GM23338 (cell line): ENCODE data around the gene IQCK. TPM values are rescaled to one million over a fixed set of nuclear protein-coding genes. Genes with fewer than 3 reads are reported as not detected.

Source experiments
- ATAC-seq: fragments of 200-7000 bp; cut with Tn5 transposase; 3 replicates; pipeline ENCODE4 v1.9.1; 2020
- DNase-seq: peaks from one replicate; pipeline ENCODE4 v3.0.0-alpha.2; 2015; ENCODE audit warnings: low spot score
- H2AFZ ChIP-seq: fragments of 200-600 bp; sonication (generic); 2 replicates; pipeline ENCODE4 v1.8.0; 2016; ENCODE audit warnings: antibody characterized with exemption, mild to moderate bottlenecking, moderate library complexity
- H3F3A ChIP-seq: fragments of 200-600 bp; sonication (generic); replicated peaks from 2 replicates; pipeline ENCODE4 v1.8.0; 2017; ENCODE audit warnings: antibody characterized with exemption, mixed run types, low read depth
- H3K27ac ChIP-seq: fragments of 200-600 bp; sonication (generic); 2 replicates; pipeline ENCODE4 v1.6.1; 2016; ENCODE audit warnings: low read depth
- H3K27me3 ChIP-seq: fragments of 200-600 bp; sonication (generic); 2 replicates; pipeline ENCODE4 v1.8.0; 2016; ENCODE audit warnings: mild to moderate bottlenecking, mixed run types, moderate library complexity; ENCODE audit not compliant: insufficient read depth
- H3K36me3 ChIP-seq: fragments of 200-600 bp; sonication (generic); 2 replicates; pipeline ENCODE4 v1.8.0; 2016; ENCODE audit warnings: mild to moderate bottlenecking; ENCODE audit not compliant: insufficient read depth
- H3K4me1 ChIP-seq: fragments of 200-600 bp; sonication (generic); 2 replicates; pipeline ENCODE4 v1.8.0; 2016; ENCODE audit warnings: mild to moderate bottlenecking, moderate library complexity; ENCODE audit not compliant: insufficient read depth
- H3K4me2 ChIP-seq: fragments of 200-600 bp; sonication (generic); 2 replicates; pipeline ENCODE4 v1.7.1; 2017; ENCODE audit warnings: mixed run types
- H3K4me3 ChIP-seq: fragments of 200-600 bp; sonication (generic); 2 replicates; pipeline ENCODE4 v1.6.1; 2016; ENCODE audit warnings: mixed run types
- H3K79me2 ChIP-seq: fragments of 200-600 bp; sonication (generic); replicated peaks from 2 replicates; pipeline ENCODE4 v1.8.0; 2017; ENCODE audit warnings: mild to moderate bottlenecking; ENCODE audit not compliant: insufficient read depth
- H3K9me2 ChIP-seq: fragments of 200-600 bp; sonication (generic); 2 replicates; pipeline ENCODE4 v1.8.0; 2017; ENCODE audit not compliant: insufficient read depth
- H4K20me1 ChIP-seq: fragments of 200-600 bp; sonication (generic); replicated peaks from 2 replicates; pipeline ENCODE4 v1.8.0; 2017; ENCODE audit warnings: mild to moderate bottlenecking; ENCODE audit not compliant: insufficient read depth
- H3K27ac Mint-ChIP-seq: 2 replicates; pipeline ENCODE4 v1.8.0; 2020; ENCODE audit warnings: inconsistent platforms, mild to moderate bottlenecking, moderate library complexity, mixed read lengths
- H3K27me3 Mint-ChIP-seq: 3 replicates; pipeline ENCODE4 v1.8.0; 2022; ENCODE audit warnings: low read depth, mild to moderate bottlenecking, moderate library complexity, mixed read lengths, inconsistent platforms; ENCODE audit not compliant: insufficient read depth, poor library complexity
- H3K36me3 Mint-ChIP-seq: 3 replicates; pipeline ENCODE4 v1.8.0; 2021; ENCODE audit warnings: low read depth, mild to moderate bottlenecking, inconsistent platforms, moderate library complexity, mixed read lengths
- H3K4me1 Mint-ChIP-seq: 3 replicates; pipeline ENCODE4 v1.8.0; 2020; ENCODE audit warnings: mild to moderate bottlenecking, inconsistent platforms, mixed read lengths
- H3K4me3 Mint-ChIP-seq: 3 replicates; pipeline ENCODE4 v1.8.0; 2021; ENCODE audit warnings: moderate library complexity, mild to moderate bottlenecking, inconsistent platforms, mixed read lengths
- H3K9me3 Mint-ChIP-seq: 3 replicates; pipeline ENCODE4 v1.8.0; 2020; ENCODE audit warnings: moderate library complexity, mild to moderate bottlenecking, inconsistent platforms, mixed read lengths
- CREB1 ChIP-seq: fragments of 250-450 bp; sonication (Bioruptor Pico); IDR thresholded peaks from 2 replicates; pipeline ENCODE4 v1.5.0; 2020; ENCODE audit warnings: low read depth, mild to moderate bottlenecking, moderate library complexity
- CTCF ChIP-seq, 2 experiments: fragments of 200-600 bp in 1 of 2; sonication (generic) in 1 of 2; conservative IDR thresholded peaks; 2 replicates each; pipeline versions ENCODE4 v1.5.1 to v1.6.1; 2016 to 2017; ENCODE audit warnings: antibody characterized with exemption in 2 of 2, low read depth in 2 of 2, mild to moderate bottlenecking in 2 of 2, moderate library complexity in 1 of 2
- EZH2 ChIP-seq: fragments of 200-600 bp; sonication (generic); IDR thresholded peaks from one replicate; pipeline ENCODE4 v1.8.0; 2017; ENCODE audit warnings: antibody characterized with exemption, mild to moderate bottlenecking, low read depth; ENCODE audit not compliant: unreplicated experiment
- EZH2phosphoT487 ChIP-seq: fragments of 200-600 bp; sonication (generic); IDR thresholded peaks from one replicate; pipeline ENCODE4 v1.8.1; 2018; ENCODE audit warnings: antibody characterized with exemption; ENCODE audit not compliant: unreplicated experiment
- POLR2AphosphoS5 ChIP-seq: IDR thresholded peaks from 2 replicates; pipeline ENCODE4 v1.6.1; 2016; ENCODE audit warnings: antibody characterized with exemption, low read depth
- ZNF114 ChIP-seq: fragments of 250-450 bp; sonication (Bioruptor Pico); IDR thresholded peaks from 2 replicates; pipeline ENCODE4 v1.5.0; 2020; ENCODE audit warnings: mild to moderate bottlenecking, moderate library complexity
- ZNF331 ChIP-seq: fragments of 250-450 bp; sonication (Bioruptor Pico); IDR thresholded peaks from 2 replicates; pipeline ENCODE4 v1.5.0; 2020; ENCODE audit warnings: low read depth, mild to moderate bottlenecking, moderate library complexity
- polyA plus RNA-seq: library from polyadenylated mRNA; unstranded; fragments of >200 nt; fragmentation: Nextera tagmentation; extraction: Ambion mirVana; gene quantifications from 2 replicates; pipeline ENCODE4 v1.2.1, GENCODE V29; 2016
- total RNA-seq: library from RNA; depleted of rRNA; stranded (reverse); fragments of >200 nt; shearing (Covaris generic); gene quantifications from 2 replicates; pipeline ENCODE4 v1.2.3, GENCODE V29; 2014
- TF ChIP-seq, protein P1 (sequence below): IDR thresholded peaks from 2 replicates; pipeline ENCODE4 v1.6.1; 2016; ENCODE audit warnings: antibody characterized with exemption
- TF ChIP-seq, protein P2 (sequence below): IDR thresholded peaks from one replicate; pipeline ENCODE4 v1.6.1; 2018; ENCODE audit warnings: antibody characterized with exemption; ENCODE audit not compliant: unreplicated experiment

Gene IQCK
- total and polyA plus RNA-seq, 2 experiments from 2014 or later, result 7.6 to 10.0 TPM

DNA sequence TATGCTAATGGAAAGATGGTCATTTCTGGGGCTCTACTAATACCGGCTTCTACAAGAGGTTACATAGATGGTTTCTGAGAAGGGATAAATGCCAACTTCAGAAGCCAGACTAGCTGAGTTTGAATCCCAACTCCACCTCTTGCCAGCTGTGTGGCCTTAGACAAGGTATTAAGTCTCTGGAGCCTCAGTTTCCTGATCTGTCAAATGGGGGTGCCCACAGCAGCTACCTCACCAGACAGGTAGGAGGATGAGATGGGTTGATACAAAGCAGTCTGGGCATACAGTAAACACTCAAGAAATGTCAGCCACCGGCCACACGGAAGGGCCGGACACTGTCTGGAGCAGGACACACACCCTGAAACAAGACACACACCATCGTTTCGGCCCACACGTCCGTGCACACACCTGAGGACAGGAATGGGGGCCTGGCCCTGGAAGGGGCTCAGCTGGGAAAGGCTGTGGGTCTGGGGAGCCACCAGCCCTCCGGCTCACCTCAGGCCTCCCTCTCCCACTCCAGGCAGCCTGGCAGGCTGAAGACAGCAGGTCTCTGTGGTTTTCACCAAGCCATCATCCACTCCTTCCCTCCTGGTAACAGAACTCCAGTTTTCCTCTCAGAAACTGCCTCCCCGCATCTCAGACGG, 5.5 kb upstream of the IQCK start:
- peaks cover 76% of the 10 kb centered on the region for H3K4me1 Mint-ChIP-seq

GRCh38 chr16:19713697-19714096, 4.4 kb upstream of the IQCK start:
- Mint-ChIP-seq H3K4me3 (no peak overlapping the region), H3K27me3 (peaks cover 28% of the 10 kb centered on the region), H3K9me3 (no peaks in the 10 kb centered on the region), H3K36me3 (peaks cover 84% of the 10 kb centered on the region), H3K27ac (no peak overlapping the region), H3K4me1 (peaks cover 68% of the 10 kb centered on the region)
- H3K79me2 ChIP-seq, result peaks cover 92% of the 10 kb centered on the region
- H3K27ac ChIP-seq, result no peak overlapping the region
- H3K9me2 ChIP-seq, result no peaks in the 10 kb centered on the region
- H3K27me3 ChIP-seq, result no peaks in the 10 kb centered on the region
- H3F3A ChIP-seq, result peaks cover 15% of the 10 kb centered on the region; the same call in 1 of the 2 replicates
- peaks cover 25% of the 10 kb centered on the region for H3K36me3 ChIP-seq
- no peak for ATAC-seq
- H3K4me1 ChIP-seq, result peaks cover 48% of the 10 kb centered on the region
- no peak overlapping the region for H2AFZ ChIP-seq
- no peak overlapping the region for H3K4me3 ChIP-seq
- H4K20me1 ChIP-seq, result peaks cover 58% of the 10 kb centered on the region
- no peak overlapping the region for H3K4me2 ChIP-seq
- TF ChIP-seq ZNF331 (CRISPR knock-in tag) (no peak), POLR2AphosphoS5 (no peak)
- TF ChIP-seq, protein P1, sequence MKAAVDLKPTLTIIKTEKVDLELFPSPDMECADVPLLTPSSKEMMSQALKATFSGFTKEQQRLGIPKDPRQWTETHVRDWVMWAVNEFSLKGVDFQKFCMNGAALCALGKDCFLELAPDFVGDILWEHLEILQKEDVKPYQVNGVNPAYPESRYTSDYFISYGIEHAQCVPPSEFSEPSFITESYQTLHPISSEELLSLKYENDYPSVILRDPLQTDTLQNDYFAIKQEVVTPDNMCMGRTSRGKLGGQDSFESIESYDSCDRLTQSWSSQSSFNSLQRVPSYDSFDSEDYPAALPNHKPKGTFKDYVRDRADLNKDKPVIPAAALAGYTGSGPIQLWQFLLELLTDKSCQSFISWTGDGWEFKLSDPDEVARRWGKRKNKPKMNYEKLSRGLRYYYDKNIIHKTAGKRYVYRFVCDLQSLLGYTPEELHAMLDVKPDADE, result no peak
- DNase-seq, result no peak

More for the DNA sequence above, 5.5 kb upstream of the IQCK start:
- Histone ChIP-seq H3K4me2 (0 out of 2 replicates have a peak overlapping the region, but pooled peaks have one; percentile 20), H4K20me1 (peaks cover 65% of the 10 kb centered on the region), H3K4me1 (peaks cover 53% of the 10 kb centered on the region), H3F3A (peaks cover 9% of the 10 kb centered on the region; the same call in 1 of the 2 replicates), H3K9me2 (no peaks in the 10 kb centered on the region), H3K36me3 (peaks cover 25% of the 10 kb centered on the region), H3K27me3 (no peaks in the 10 kb centered on the region), H3K79me2 (peaks cover 97% of the 10 kb centered on the region), H2AFZ (no peak overlapping the region), H3K27ac (no peak overlapping the region), H3K4me3 (no peak overlapping the region)
- peaks cover 93% of the 10 kb centered on the region for H3K36me3 Mint-ChIP-seq
- no peak for DNase-seq
- H3K27ac Mint-ChIP-seq, result no peak overlapping the region
- ATAC-seq, result no peak
- no peak overlapping the region for H3K4me3 Mint-ChIP-seq
- TF ChIP-seq ZNF114 (CRISPR knock-in tag) (no peak), EZH2phosphoT487 (no peak), CREB1 (no peak), CTCF (conservative IDR thresholded peaks at IDR 0.05; ENCODE audit: low read depth in 2 of 2) (no peak), EZH2 (no peak)
- TF ChIP-seq, protein P2, sequence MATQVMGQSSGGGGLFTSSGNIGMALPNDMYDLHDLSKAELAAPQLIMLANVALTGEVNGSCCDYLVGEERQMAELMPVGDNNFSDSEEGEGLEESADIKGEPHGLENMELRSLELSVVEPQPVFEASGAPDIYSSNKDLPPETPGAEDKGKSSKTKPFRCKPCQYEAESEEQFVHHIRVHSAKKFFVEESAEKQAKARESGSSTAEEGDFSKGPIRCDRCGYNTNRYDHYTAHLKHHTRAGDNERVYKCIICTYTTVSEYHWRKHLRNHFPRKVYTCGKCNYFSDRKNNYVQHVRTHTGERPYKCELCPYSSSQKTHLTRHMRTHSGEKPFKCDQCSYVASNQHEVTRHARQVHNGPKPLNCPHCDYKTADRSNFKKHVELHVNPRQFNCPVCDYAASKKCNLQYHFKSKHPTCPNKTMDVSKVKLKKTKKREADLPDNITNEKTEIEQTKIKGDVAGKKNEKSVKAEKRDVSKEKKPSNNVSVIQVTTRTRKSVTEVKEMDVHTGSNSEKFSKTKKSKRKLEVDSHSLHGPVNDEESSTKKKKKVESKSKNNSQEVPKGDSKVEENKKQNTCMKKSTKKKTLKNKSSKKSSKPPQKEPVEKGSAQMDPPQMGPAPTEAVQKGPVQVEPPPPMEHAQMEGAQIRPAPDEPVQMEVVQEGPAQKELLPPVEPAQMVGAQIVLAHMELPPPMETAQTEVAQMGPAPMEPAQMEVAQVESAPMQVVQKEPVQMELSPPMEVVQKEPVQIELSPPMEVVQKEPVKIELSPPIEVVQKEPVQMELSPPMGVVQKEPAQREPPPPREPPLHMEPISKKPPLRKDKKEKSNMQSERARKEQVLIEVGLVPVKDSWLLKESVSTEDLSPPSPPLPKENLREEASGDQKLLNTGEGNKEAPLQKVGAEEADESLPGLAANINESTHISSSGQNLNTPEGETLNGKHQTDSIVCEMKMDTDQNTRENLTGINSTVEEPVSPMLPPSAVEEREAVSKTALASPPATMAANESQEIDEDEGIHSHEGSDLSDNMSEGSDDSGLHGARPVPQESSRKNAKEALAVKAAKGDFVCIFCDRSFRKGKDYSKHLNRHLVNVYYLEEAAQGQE, result no peak
- peaks cover 28% of the 10 kb centered on the region for H3K27me3 Mint-ChIP-seq
- no peaks in the 10 kb centered on the region for H3K9me3 Mint-ChIP-seq
